Keratinocyte (primary cell): ENCODE data around the gene CNN2. TPM values are rescaled to one million over a fixed set of nuclear protein-coding genes. Genes with fewer than 3 reads are reported as not detected.

Experiments used
- DNase-seq: peaks from one replicate; pipeline ENCODE4 v3.0.0-alpha.2; 2011; ENCODE audit warnings: low read depth, missing footprints, low spot score
- FAIRE-seq: peaks from 2 replicates; lab custom pipeline; 2011; peaks lifted over from hg19 to GRCh38; lab: Jason Lieb, UNC
- H2AFZ ChIP-seq: 2 replicates; pipeline ENCODE4 v1.6.0; 2012; ENCODE audit warnings: low read length, control low read depth, inconsistent platforms; ENCODE audit not compliant: control insufficient read depth
- H3K27ac ChIP-seq: 2 replicates; pipeline ENCODE4 v1.5.1; 2011; ENCODE audit warnings: low read length; ENCODE audit not compliant: control insufficient read depth, insufficient read depth
- H3K27me3 ChIP-seq: 3 replicates; pipeline ENCODE4 v1.6.0; 2011; ENCODE audit warnings: low read length; ENCODE audit not compliant: control insufficient read depth, insufficient read depth; ENCODE audit errors: extremely low read depth
- H3K36me3 ChIP-seq, 2 experiments: 2 replicates in 1 of 2; 3 replicates in 1 of 2; pipeline ENCODE4 v1.5.1; 2011; ENCODE audit warnings: low read length in 2 of 2, mild to moderate bottlenecking in 1 of 2; ENCODE audit not compliant: control insufficient read depth in 2 of 2, insufficient read depth in 2 of 2; ENCODE audit errors: extremely low read depth in 1 of 2
- H3K4me1 ChIP-seq: 3 replicates; pipeline ENCODE4 v1.5.1; 2011; ENCODE audit warnings: low read length; ENCODE audit not compliant: control insufficient read depth, insufficient read depth; ENCODE audit errors: extremely low read depth
- H3K4me2 ChIP-seq: 3 replicates; pipeline ENCODE4 v1.6.0; 2011; ENCODE audit warnings: low read depth, low read length; ENCODE audit not compliant: control insufficient read depth, insufficient read depth; ENCODE audit errors: extremely low read depth
- H3K4me3 ChIP-seq, 3 experiments: fragments of 200-600 bp in 1 of 3; sonication (generic) in 1 of 3; 2 replicates in 2 of 3; 3 replicates in 1 of 3; pipeline ENCODE4 v1.5.1; 2011 to 2016; ENCODE audit warnings: low read length in 3 of 3, mild to moderate bottlenecking in 3 of 3, control low read depth in 2 of 3, inconsistent platforms in 1 of 3, low read depth in 1 of 3, mixed read lengths in 1 of 3, mixed run types in 1 of 3, moderate library complexity in 1 of 3; ENCODE audit not compliant: control insufficient read depth in 2 of 3, insufficient read depth in 2 of 3; ENCODE audit errors: extremely low read depth in 1 of 3
- H3K79me2 ChIP-seq: 2 replicates; pipeline ENCODE4 v1.6.0; 2012; ENCODE audit warnings: low read length; ENCODE audit not compliant: control insufficient read depth, insufficient read depth
- H3K9ac ChIP-seq: 3 replicates; pipeline ENCODE4 v1.6.0; 2011; ENCODE audit warnings: low read length; ENCODE audit not compliant: control insufficient read depth, insufficient read depth; ENCODE audit errors: extremely low read depth
- H3K9me1 ChIP-seq: 3 replicates; pipeline ENCODE4 v1.6.0; 2011; ENCODE audit warnings: low read length; ENCODE audit not compliant: control insufficient read depth, insufficient read depth; ENCODE audit errors: extremely low read depth
- H3K9me3 ChIP-seq: 2 replicates; pipeline ENCODE4 v1.5.1; 2012; ENCODE audit warnings: low read depth, low read length; ENCODE audit not compliant: control insufficient read depth
- H4K20me1 ChIP-seq: 3 replicates; pipeline ENCODE4 v1.6.0; 2011; ENCODE audit warnings: low read length; ENCODE audit not compliant: control insufficient read depth, insufficient read depth; ENCODE audit errors: extremely low read depth
- EZH2 ChIP-seq: IDR thresholded peaks from one replicate; pipeline ENCODE4 v1.6.1; 2012; ENCODE audit warnings: inconsistent platforms, mild to moderate bottlenecking, low read length, moderate library complexity
- dilution Hi-C: fragments of 300-500 bp; cut with MboI; formaldehyde crosslinking; loops from one replicate; pipeline ENCODE4 v1.7.0; 2020; ENCODE audit warnings: low sequenced_read_pairs; ENCODE audit not compliant: extremely low pct_ligation_motif_present
- polyA plus RNA-seq, 5 experiments: library from polyadenylated mRNA; depleted of rRNA in 3 of 5; stranded (reverse) in 3 of 5; stranded (forward) in 1 of 5; unstranded in 1 of 5; fragments of >200 nt; gene quantifications; 1 replicate in 1 of 5; 2 replicates in 3 of 5; 3 replicates in 1 of 5; pipeline versions ENCODE4 v1.2.1 to v1.2.3, GENCODE V29; 2011 to 2012; ENCODE audit warnings: missing spikeins in 2 of 5, low read depth in 1 of 5, low replicate concordance in 1 of 5
- TF ChIP-seq, protein P1 (sequence below), 3 experiments: IDR thresholded peaks in 1 of 3; conservative IDR thresholded peaks in 1 of 3; optimal IDR thresholded peaks in 1 of 3; 2 replicates in 2 of 3; 3 replicates in 1 of 3; pipeline versions ENCODE3 to v1.5.1; 2011; ENCODE audit warnings: low read length in 3 of 3, mild to moderate bottlenecking in 3 of 3, moderate library complexity in 2 of 3, control low read depth in 1 of 3, inconsistent platforms in 1 of 3; ENCODE audit not compliant: insufficient read depth in 2 of 3; ENCODE audit errors: extremely low read depth in 1 of 3

CNN2 gene
- polyA plus RNA-seq, 1 donor (not counting 4 experiments of a cell fraction or from before 2014, with no cell fraction given) = 136 TPM

DNA sequence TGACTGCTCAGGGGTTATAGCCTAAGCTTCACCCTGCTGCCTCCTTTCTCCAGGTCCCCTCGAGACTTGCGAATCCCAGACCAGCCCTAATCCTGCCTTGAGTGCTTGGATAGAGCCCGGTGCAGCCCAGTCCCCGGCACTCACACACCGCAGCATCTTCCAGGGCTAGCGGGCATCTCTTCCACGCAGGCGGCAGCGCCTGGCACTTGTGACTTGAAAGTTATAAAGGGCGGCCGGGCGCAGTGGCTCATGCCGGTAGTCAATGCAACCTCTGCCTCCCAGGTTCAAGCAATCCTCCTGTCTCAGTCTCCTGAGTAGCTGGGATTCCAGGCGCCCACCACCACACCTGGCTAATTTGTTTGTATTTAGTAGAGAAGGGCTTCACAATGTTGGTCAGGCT is 40.3 kb upstream of the CNN2 start:
- TF ChIP-seq, protein P1, sequence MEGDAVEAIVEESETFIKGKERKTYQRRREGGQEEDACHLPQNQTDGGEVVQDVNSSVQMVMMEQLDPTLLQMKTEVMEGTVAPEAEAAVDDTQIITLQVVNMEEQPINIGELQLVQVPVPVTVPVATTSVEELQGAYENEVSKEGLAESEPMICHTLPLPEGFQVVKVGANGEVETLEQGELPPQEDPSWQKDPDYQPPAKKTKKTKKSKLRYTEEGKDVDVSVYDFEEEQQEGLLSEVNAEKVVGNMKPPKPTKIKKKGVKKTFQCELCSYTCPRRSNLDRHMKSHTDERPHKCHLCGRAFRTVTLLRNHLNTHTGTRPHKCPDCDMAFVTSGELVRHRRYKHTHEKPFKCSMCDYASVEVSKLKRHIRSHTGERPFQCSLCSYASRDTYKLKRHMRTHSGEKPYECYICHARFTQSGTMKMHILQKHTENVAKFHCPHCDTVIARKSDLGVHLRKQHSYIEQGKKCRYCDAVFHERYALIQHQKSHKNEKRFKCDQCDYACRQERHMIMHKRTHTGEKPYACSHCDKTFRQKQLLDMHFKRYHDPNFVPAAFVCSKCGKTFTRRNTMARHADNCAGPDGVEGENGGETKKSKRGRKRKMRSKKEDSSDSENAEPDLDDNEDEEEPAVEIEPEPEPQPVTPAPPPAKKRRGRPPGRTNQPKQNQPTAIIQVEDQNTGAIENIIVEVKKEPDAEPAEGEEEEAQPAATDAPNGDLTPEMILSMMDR (optimal IDR thresholded peaks at IDR 0.05 in 1 of 3, IDR thresholded peaks at IDR 0.05 in 1 of 3, conservative IDR thresholded peaks at IDR 0.05 in 1 of 3; ENCODE audit: extremely low read depth in 1 of 3, insufficient read depth in 2 of 3, low read length in 3 of 3) = no peak
- no peak for FAIRE-seq
- dilution Hi-C loops = no loop called here
- Histone ChIP-seq H3K79me2 (peaks cover 14% of the 10 kb centered on the region), H3K9ac (no peak overlapping the region), H3K9me1 (no peaks in the 10 kb centered on the region), H3K27me3 (no peaks in the 10 kb centered on the region), H3K4me3 (no peak overlapping the region), H3K4me2 (no peak overlapping the region), H2AFZ (no peak overlapping the region), H3K36me3 (peaks cover 8 to 16% of the 10 kb centered on the region in 2 experiments), H3K27ac (no peak overlapping the region), H3K4me1 (peaks cover 15% of the 10 kb centered on the region), H3K9me3 (no peaks in the 10 kb centered on the region), H4K20me1 (no peaks in the 10 kb centered on the region)
- DNase-seq = no peak

DNA sequence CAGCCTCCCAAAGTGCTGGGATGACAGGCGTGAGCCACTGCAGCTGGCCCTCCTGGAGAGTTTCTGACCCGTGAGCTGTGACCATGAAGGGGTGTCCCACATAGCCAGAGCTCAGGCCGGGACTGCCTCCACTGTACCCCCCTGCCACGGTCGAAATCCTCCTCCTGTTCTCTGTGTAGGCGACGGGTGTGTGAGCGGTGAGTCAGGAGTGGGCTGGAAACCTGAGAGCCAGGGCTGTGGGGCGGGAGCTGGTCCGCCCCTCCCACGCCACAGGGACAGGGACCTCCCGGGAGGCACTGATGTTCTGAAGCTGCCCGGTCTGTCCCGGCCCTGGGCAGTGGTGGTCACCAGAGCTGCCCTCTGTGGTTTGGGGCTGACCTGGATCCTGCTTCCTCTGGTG is 38.3 kb upstream of the CNN2 start:
- TF ChIP-seq EZH2 = no peak
- TF ChIP-seq, protein P1 (optimal IDR thresholded peaks at IDR 0.05 in 1 of 3, IDR thresholded peaks at IDR 0.05 in 1 of 3, conservative IDR thresholded peaks at IDR 0.05 in 1 of 3; ENCODE audit: extremely low read depth in 1 of 3, insufficient read depth in 2 of 3, low read length in 3 of 3) = no peak
- Histone ChIP-seq H3K4me2 (no peak overlapping the region), H2AFZ (no peak overlapping the region), H3K27me3 (no peaks in the 10 kb centered on the region), H4K20me1 (no peaks in the 10 kb centered on the region), H3K36me3 (peaks cover 18 to 19% of the 10 kb centered on the region in 2 experiments), H3K4me1 (peaks cover 13% of the 10 kb centered on the region), H3K9me3 (no peaks in the 10 kb centered on the region), H3K4me3 (no peak overlapping the region), H3K79me2 (peaks cover 14% of the 10 kb centered on the region), H3K9me1 (no peaks in the 10 kb centered on the region), H3K27ac (no peak overlapping the region), H3K9ac (no peak overlapping the region)
- FAIRE-seq (no peak), DNase-seq (no peak)
- dilution Hi-C loops = no loop called here
